MM.1S (cell line): Measurements from ENCODE around the gene ACSS1.

ENCODE experiments used
- DNase-seq: peaks from one replicate; pipeline ENCODE4 v3.0.0-alpha.2; 2015
- H2AFZ ChIP-seq: fragments of 300-600 bp; sonication (generic); 2 replicates; pipeline ENCODE4 v1.6.0; 2016; ENCODE audit warnings: antibody characterized with exemption, low read length
- H3F3A ChIP-seq: fragments of 300-600 bp; sonication (generic); 2 replicates; pipeline ENCODE4 v1.6.1; 2016; ENCODE audit warnings: mild to moderate bottlenecking, antibody characterized with exemption, low read length, moderate library complexity, mixed read lengths; ENCODE audit not compliant: insufficient read depth
- H3K27ac ChIP-seq: fragments of 300-600 bp; sonication (generic); 2 replicates; pipeline ENCODE4 v1.5.1; 2016; ENCODE audit warnings: mild to moderate bottlenecking, low read length
- H3K27me3 ChIP-seq: fragments of 300-600 bp; sonication (generic); replicated peaks from 2 replicates; pipeline ENCODE4 v1.6.0; 2016; ENCODE audit warnings: low read length; ENCODE audit not compliant: insufficient read depth
- H3K36me3 ChIP-seq: fragments of 300-600 bp; sonication (generic); replicated peaks from 2 replicates; pipeline ENCODE4 v1.6.1; 2016; ENCODE audit warnings: mild to moderate bottlenecking, low read length, mixed read lengths; ENCODE audit not compliant: insufficient read depth
- H3K4me1 ChIP-seq: fragments of 300-600 bp; sonication (generic); 2 replicates; pipeline ENCODE4 v1.6.1; 2016; ENCODE audit warnings: low read length, mixed read lengths
- H3K4me2 ChIP-seq: fragments of 300-600 bp; sonication (generic); 2 replicates; pipeline ENCODE4 v1.6.0; 2016; ENCODE audit warnings: low read depth, low read length
- H3K4me3 ChIP-seq: fragments of 300-600 bp; sonication (generic); 2 replicates; pipeline ENCODE4 v1.5.1; 2016; ENCODE audit warnings: low read length, mixed read lengths
- H3K79me2 ChIP-seq: fragments of 300-600 bp; sonication (generic); 2 replicates; pipeline ENCODE4 v1.6.1; 2016; ENCODE audit warnings: mixed run types, low read length, mixed read lengths
- H3K9ac ChIP-seq: fragments of 300-600 bp; sonication (generic); 2 replicates; pipeline ENCODE4 v1.6.1; 2016; ENCODE audit warnings: low read length, mixed read lengths
- H3K9me2 ChIP-seq: fragments of 300-600 bp; sonication (generic); replicated peaks from 2 replicates; pipeline ENCODE4 v1.6.1; 2016; ENCODE audit warnings: mild to moderate bottlenecking, low read length, mixed read lengths; ENCODE audit not compliant: insufficient read depth
- H3K9me3 ChIP-seq: fragments of 300-600 bp; sonication (generic); replicated peaks from 2 replicates; pipeline ENCODE4 v1.6.1; 2016; ENCODE audit warnings: mild to moderate bottlenecking, low read length, mixed read lengths; ENCODE audit not compliant: insufficient read depth
- H4K20me1 ChIP-seq: fragments of 300-600 bp; sonication (generic); 2 replicates; pipeline ENCODE4 v1.6.1; 2016; ENCODE audit warnings: mild to moderate bottlenecking, low read length, moderate library complexity, mixed read lengths; ENCODE audit not compliant: insufficient read depth
- EZH2 ChIP-seq: fragments of 300-600 bp; sonication (generic); optimal IDR thresholded peaks from 2 replicates; pipeline ENCODE3; 2017; ENCODE audit warnings: low read depth, mild to moderate bottlenecking, antibody characterized with exemption, low read length, mixed read lengths
- EZH2phosphoT487 ChIP-seq: fragments of 300-600 bp; sonication (generic); IDR thresholded peaks from 2 replicates; pipeline ENCODE4 v1.6.1; 2018; ENCODE audit warnings: antibody characterized with exemption, low read length
- TF ChIP-seq, protein P1 (sequence below): fragments of 300-600 bp; sonication (generic); IDR thresholded peaks from 2 replicates; pipeline ENCODE4 v1.5.1; 2016; ENCODE audit warnings: antibody characterized with exemption, low read length, mixed read lengths

ACSS1 gene

GRCh38 chr20:25065625-25066338 is 7.8 kb upstream of the ACSS1 start:
- H3K9me2 ChIP-seq = no peaks in the 10 kb centered on the region
- H3K4me1 ChIP-seq = peaks cover 24% of the 10 kb centered on the region
- peak overlapping the region; percentile 40; the same call in 1 of the 2 replicates for H2AFZ ChIP-seq
- peaks cover 4% of the 10 kb centered on the region; the same call in 1 of the 2 replicates for H3F3A ChIP-seq
- peak; percentile 60 for DNase-seq
- no peaks in the 10 kb centered on the region for H3K36me3 ChIP-seq
- H3K9ac ChIP-seq = no peak overlapping the region
- no peak for TF ChIP-seq EZH2
- TF ChIP-seq, protein P1, sequence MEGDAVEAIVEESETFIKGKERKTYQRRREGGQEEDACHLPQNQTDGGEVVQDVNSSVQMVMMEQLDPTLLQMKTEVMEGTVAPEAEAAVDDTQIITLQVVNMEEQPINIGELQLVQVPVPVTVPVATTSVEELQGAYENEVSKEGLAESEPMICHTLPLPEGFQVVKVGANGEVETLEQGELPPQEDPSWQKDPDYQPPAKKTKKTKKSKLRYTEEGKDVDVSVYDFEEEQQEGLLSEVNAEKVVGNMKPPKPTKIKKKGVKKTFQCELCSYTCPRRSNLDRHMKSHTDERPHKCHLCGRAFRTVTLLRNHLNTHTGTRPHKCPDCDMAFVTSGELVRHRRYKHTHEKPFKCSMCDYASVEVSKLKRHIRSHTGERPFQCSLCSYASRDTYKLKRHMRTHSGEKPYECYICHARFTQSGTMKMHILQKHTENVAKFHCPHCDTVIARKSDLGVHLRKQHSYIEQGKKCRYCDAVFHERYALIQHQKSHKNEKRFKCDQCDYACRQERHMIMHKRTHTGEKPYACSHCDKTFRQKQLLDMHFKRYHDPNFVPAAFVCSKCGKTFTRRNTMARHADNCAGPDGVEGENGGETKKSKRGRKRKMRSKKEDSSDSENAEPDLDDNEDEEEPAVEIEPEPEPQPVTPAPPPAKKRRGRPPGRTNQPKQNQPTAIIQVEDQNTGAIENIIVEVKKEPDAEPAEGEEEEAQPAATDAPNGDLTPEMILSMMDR = peak; percentile 84
- no peaks in the 10 kb centered on the region for H4K20me1 ChIP-seq
- no peak overlapping the region for H3K27ac ChIP-seq
- H3K4me2 ChIP-seq = peak overlapping the region; percentile 48
- H3K27me3 ChIP-seq = no peaks in the 10 kb centered on the region
- H3K9me3 ChIP-seq = no peaks in the 10 kb centered on the region
- no peak overlapping the region for H3K4me3 ChIP-seq
- no peaks in the 10 kb centered on the region for H3K79me2 ChIP-seq

DNA sequence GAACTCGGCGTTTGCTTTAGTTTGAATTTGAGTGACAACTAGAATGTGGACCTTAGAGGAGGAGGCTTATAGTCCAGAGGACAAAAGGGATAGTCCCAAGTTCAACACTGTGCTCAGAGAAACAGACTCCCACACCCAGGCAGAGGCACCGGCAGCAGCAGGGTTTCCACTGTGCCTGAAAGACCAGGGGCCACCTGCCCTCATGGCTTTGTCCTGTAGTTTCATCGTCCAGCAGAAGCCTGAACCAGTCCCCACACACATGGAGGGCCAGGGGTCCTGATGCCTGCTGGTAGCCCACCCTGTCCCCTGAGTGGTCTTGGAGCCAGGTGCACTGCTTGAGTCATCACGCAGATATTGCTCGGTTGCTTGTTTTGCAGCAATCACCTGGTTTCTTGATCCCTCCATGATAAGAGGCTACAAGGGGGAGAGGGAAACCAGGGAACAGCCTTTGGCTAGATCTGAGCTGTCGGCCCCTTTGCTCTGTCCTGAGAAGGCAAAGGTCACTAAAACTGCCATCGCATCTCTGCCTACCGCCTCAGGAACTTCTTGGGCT is 7.2 kb upstream of the ACSS1 start:
- Histone ChIP-seq H3K36me3 (no peaks in the 10 kb centered on the region), H3F3A (peaks cover 10% of the 10 kb centered on the region; the same call in 1 of the 2 replicates), H3K4me2 (peak overlapping the region; percentile 48), H3K27me3 (no peaks in the 10 kb centered on the region), H3K27ac (no peak overlapping the region), H3K9me3 (no peaks in the 10 kb centered on the region), H3K79me2 (no peaks in the 10 kb centered on the region), H3K9me2 (no peaks in the 10 kb centered on the region), H3K4me3 (no peak overlapping the region), H4K20me1 (no peaks in the 10 kb centered on the region), H2AFZ (peak overlapping the region; percentile 40; the same call in 1 of the 2 replicates), H3K4me1 (peaks cover 31% of the 10 kb centered on the region), H3K9ac (no peak overlapping the region)
- no peak for DNase-seq
- TF ChIP-seq EZH2 = no peak
- TF ChIP-seq, protein P1 = no peak
- no peak for TF ChIP-seq EZH2phosphoT487

- Histone ChIP-seq H3K27me3 (no peaks in the 10 kb centered on the region), H4K20me1 (no peaks in the 10 kb centered on the region), H3K9me2 (no peaks in the 10 kb centered on the region), H3F3A (peaks cover 10% of the 10 kb centered on the region; the same call in 1 of the 2 replicates), H3K36me3 (no peaks in the 10 kb centered on the region), H3K79me2 (no peaks in the 10 kb centered on the region), H3K4me3 (no peak overlapping the region), H3K27ac (no peak overlapping the region), H2AFZ (no peak overlapping the region), H3K4me2 (no peak overlapping the region), H3K9ac (no peak overlapping the region), H3K4me1 (peaks cover 34% of the 10 kb centered on the region), H3K9me3 (no peaks in the 10 kb centered on the region)
- TF ChIP-seq EZH2 (no peak), EZH2phosphoT487 (no peak)
- TF ChIP-seq, protein P1 = no peak
- DNase-seq = no peak
Observed at GRCh38 chr20:25064561-25065071, 6.7 kb upstream of the ACSS1 start.
